Right atrium auricular region (tissue), 2 donors: ENCODE results near the gene HOXC5. TPM values are rescaled to one million over a fixed set of nuclear protein-coding genes. Genes with fewer than 3 reads are reported as not detected.
"Not testable (repeated sequence)": the region's sequence is repeated elsewhere in the genome, so short reads cannot be mapped to it uniquely, and the experiment has no call there.

Experiments
- DNase-seq: peaks from one replicate; pipeline ENCODE4 v3.0.0-alpha.2; 2019; ENCODE audit warnings: low spot score
- H3K27ac ChIP-seq, 2 donors: fragments of 200-600 bp; sonication (generic); 1 replicate in 1 of 2; 2 replicates in 1 of 2; pipeline ENCODE4 v1.5.1; 2016 to 2019
- H3K27me3 ChIP-seq, 2 donors: fragments of 200-600 bp; sonication (generic); one replicate each; pipeline versions ENCODE4 v1.5.1 to v1.6.0; 2017 to 2019
- H3K36me3 ChIP-seq: fragments of 200-600 bp; sonication (generic); one replicate; pipeline ENCODE4 v1.5.1; 2016
- H3K4me1 ChIP-seq, 2 donors: fragments of 200-600 bp; sonication (generic); one replicate each; pipeline versions ENCODE4 v1.5.1 to v1.6.0; 2017 to 2019
- H3K4me3 ChIP-seq, 2 donors: fragments of 200-600 bp; sonication (generic); 1 replicate in 1 of 2; 2 replicates in 1 of 2; pipeline ENCODE4 v1.5.1; 2017 to 2019; ENCODE audit warnings: mild to moderate bottlenecking in 1 of 2, moderate library complexity in 1 of 2
- H3K9me3 ChIP-seq, 2 donors: fragments of 200-600 bp; sonication (generic); one replicate each; pipeline ENCODE4 v1.5.1; 2019
- microRNA counts, 2 donors: library from miRNA; unstranded; fragments of <30 nt; microRNA quantifications; one replicate each; lab custom pipeline; 2016 to 2017
- microRNA-seq, 2 donors: library from miRNA; unstranded; fragments of <30 nt; microRNA quantifications; one replicate each; pipeline ENCODE4, GENCODE V29; 2016 to 2017; ENCODE audit warnings: borderline number of aligned reads in 2 of 2, borderline replicate concordance in 1 of 2
- total RNA-seq, 2 donors: library from RNA; depleted of rRNA; stranded (reverse); fragments of >200 nt; gene quantifications; one replicate each; pipeline ENCODE4 v1.1.0, GENCODE V29; 2016
- TF ChIP-seq, protein P1 (sequence below), 2 donors: fragments of 200-600 bp; sonication (generic); IDR thresholded peaks; one replicate each; pipeline ENCODE4 v1.5.1; 2019; ENCODE audit warnings: antibody characterized with exemption in 2 of 2

The HOXC5 gene
- total RNA-seq, 2 donors from 2014 or later, result 0.33 TPM; not detected in 1

DNA sequence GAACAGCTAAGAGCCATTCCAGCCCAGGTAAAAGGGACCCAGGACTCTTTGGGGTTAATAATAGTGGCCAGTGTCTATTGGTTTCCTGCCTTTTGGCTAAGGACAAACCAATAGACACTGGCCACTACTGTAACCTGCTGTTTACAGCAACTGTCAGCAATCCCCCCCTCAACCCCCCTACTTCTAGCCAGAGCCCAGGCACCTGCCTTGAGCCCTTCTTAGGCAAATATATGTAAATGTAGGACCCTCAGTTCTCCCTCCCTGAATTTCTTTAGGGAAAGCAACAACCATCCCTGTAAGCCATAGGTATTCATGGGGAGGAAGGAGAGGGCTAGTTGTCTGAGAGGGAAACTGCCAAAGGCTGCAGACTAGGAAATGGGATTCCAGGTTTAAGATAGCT lies 43.1 kb downstream of the HOXC5 start:
- H3K4me3 ChIP-seq, result no peak overlapping the region
- no peak for DNase-seq
- no peaks in the 10 kb centered on the region for H3K4me1 ChIP-seq
- TF ChIP-seq, protein P1, sequence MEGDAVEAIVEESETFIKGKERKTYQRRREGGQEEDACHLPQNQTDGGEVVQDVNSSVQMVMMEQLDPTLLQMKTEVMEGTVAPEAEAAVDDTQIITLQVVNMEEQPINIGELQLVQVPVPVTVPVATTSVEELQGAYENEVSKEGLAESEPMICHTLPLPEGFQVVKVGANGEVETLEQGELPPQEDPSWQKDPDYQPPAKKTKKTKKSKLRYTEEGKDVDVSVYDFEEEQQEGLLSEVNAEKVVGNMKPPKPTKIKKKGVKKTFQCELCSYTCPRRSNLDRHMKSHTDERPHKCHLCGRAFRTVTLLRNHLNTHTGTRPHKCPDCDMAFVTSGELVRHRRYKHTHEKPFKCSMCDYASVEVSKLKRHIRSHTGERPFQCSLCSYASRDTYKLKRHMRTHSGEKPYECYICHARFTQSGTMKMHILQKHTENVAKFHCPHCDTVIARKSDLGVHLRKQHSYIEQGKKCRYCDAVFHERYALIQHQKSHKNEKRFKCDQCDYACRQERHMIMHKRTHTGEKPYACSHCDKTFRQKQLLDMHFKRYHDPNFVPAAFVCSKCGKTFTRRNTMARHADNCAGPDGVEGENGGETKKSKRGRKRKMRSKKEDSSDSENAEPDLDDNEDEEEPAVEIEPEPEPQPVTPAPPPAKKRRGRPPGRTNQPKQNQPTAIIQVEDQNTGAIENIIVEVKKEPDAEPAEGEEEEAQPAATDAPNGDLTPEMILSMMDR (IDR thresholded peaks at IDR 0.05), result no peak
- H3K9me3 ChIP-seq, result no peaks in the 10 kb centered on the region
- no peaks in the 10 kb centered on the region for H3K27me3 ChIP-seq
- no peaks in the 10 kb centered on the region for H3K36me3 ChIP-seq
- no peak overlapping the region for H3K27ac ChIP-seq

DNA sequence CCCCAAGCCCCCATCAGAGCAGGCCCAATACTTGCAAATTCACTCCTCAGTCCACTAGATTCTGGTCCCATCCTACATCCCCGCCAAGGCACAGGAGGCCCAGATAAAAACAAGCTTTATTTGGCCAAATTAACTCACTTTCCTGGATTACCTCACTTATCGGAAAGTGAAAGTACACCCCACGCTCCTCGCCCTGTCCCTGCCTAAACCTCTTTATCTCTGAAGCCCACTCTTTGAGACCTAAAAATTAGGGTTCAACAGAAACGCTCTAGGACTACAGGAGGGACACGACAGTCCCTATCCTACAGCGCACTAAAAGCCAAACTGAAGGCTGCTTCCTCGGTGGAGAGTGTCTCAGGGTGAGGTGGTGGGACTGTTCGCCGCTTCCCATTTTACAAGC lies 45.0 kb downstream of the HOXC5 start:
- not testable (repeated sequence) for H3K4me1 ChIP-seq, H3K4me3 ChIP-seq, H3K27ac ChIP-seq, DNase-seq, H3K36me3 ChIP-seq, H3K9me3 ChIP-seq, H3K27me3 ChIP-seq

DNA sequence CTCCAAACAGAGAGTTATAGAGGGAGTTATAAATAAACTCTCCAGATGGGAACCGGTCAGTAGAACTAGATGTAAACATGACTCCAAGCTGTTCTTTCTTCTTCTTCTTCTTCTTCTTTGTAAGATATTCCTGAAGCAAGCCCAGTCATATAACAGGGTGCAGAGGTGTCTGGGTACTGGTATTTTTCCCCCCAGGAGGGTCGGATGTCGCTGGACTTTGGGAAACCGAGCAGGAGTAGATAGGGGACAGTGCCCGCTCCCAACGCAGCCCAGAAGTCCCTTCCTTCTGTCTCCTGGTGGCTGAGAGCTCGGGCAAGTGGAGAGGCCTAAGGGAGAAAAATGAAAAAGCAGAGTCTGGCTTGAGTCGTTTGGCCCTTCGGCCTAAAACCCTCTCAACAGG lies 46.3 kb downstream of the HOXC5 start:
- DNase-seq, result not testable (repeated sequence)

DNA sequence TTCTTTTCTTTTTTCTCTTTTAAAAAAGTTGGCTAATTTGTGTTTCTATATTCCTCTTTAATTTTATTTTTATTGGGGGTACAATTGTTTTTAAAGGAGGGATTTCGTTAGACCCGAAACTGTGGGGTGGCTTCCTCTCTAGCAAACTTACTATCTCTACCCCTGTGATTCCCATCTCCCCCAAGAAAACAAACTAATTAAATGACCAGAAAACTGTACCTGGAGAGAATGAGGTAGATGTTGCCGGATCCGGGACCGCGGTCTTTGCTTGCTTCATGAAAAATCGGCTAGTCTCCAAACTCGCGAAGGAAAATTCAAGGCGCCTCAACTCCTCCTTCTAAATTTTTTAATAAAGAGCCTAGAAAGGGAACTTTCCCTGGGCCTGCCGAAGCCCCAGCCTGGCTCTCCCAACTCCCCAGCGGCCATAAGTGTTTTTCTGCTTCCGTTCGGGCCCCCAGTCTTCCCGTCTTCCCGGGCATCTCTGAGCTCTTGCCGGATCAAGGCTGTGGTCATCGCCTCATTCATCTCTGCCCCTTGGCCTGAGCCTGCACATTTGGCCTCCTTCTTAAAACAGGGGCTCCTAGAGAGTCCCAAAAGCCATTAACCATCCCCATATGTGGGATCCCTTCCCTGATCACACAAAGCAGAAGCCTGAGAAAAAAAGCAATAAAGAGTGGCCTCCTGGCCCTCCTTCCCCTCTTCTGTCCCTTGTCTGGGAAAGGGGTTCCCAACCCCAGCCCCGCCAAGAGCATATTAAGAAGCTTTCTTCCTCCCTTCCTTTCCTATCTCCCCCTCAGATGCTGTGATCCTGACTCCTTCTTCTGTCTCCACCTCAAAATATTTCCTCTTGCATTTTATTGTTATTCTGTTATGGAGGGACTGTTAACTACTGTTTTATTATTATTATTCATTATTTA lies 47.4 kb downstream of the HOXC5 start:
- not testable (repeated sequence) for H3K4me1 ChIP-seq, H3K36me3 ChIP-seq, H3K9me3 ChIP-seq, DNase-seq, H3K27me3 ChIP-seq, H3K4me3 ChIP-seq, H3K27ac ChIP-seq

More for the DNA sequence above, 46.3 kb downstream of the HOXC5 start:
- not testable (repeated sequence) for H3K4me3 ChIP-seq, H3K27me3 ChIP-seq, H3K27ac ChIP-seq, H3K36me3 ChIP-seq, H3K9me3 ChIP-seq, H3K4me1 ChIP-seq

DNA sequence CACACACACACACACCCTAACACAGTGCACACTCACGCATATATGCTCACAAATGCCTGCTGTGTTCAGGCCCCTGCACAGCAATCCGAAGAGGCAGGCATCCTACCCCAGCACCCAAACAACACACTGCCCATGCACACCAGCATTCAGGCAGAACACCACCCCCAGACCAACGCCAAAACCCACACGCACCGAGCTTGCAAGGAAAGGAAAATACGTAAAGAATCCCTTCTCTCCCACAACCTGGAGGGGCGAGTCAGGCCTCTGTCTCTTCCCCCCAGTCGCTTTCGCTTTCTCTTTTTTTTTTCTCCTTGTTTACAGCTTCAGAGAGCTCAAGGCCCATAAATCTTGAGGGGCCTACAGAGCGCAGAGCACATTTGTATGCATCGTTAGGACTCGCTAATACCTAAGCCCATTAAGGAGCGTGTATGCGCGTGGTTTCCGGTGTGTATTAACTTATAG lies 48.2 kb downstream of the HOXC5 start:
- H3K27me3 ChIP-seq, DNase-seq, H3K4me3 ChIP-seq, H3K9me3 ChIP-seq, H3K36me3 ChIP-seq, H3K4me1 ChIP-seq, H3K27ac ChIP-seq: not testable (repeated sequence)

DNA sequence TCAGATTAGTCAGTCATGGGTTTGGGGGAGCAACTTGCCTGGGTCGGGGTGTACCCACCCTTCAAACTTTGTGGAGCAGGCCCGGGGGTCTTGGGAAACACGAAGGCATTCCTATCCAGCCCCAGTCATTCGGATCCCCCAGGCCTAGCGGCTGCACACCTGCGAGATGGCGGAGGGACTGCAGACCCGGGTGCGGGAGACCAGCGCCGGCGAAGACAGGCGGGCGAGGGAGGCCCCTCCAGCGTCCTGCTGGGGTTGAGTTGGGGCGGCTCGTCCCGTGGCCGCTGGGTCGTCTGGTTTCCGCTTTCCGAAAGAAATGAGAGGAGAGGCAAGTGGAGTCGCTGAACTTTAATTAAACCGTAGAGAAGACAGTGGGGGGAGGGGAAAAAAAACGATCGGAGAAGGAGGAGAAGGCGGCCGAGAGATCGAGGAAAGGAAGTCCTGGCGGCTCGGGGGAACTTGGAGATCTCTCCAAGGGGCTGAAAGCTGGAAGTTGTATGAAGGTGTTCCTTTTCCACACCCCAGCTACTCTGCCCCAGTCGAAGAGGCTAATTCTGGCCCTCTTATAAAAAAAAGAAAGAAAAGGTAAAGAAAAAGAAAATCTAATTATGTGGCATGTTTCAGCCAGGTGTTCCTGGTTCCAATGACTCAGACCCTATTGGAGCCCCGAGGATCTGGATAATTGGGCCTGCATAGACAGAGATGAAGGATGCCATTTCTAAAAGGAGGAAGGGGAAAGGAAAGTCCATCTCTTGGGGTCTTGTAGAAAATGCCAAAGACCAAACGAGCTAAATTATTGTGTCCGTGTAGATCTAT lies 48.9 kb downstream of the HOXC5 start:
- not testable (repeated sequence) for H3K27ac ChIP-seq, DNase-seq, H3K4me1 ChIP-seq, H3K9me3 ChIP-seq, H3K36me3 ChIP-seq, H3K27me3 ChIP-seq
- H3K4me3 ChIP-seq, result peak overlapping the region in 1 of 2 donors; percentile 11

- H3K4me1 ChIP-seq, result peaks cover 0 to 4% of the 10 kb centered on the region in 2 donors
- no peaks in the 10 kb centered on the region for H3K27me3 ChIP-seq
- peak overlapping the region in 1 of 2 donors; percentile 6 for H3K4me3 ChIP-seq
- no peaks in the 10 kb centered on the region for H3K36me3 ChIP-seq
- no peak overlapping the region for H3K27ac ChIP-seq
- no peaks in the 10 kb centered on the region for H3K9me3 ChIP-seq
- no peak for DNase-seq
- TF ChIP-seq, protein P1 (IDR thresholded peaks at IDR 0.05), result no peak
Observed at GRCh38 chr12:54082397-54082892, 49.6 kb downstream of the HOXC5 start.

MicroRNAs within 50 kb of the gene (microRNA counts, 767-probe panel; counts per million panel counts)
- microRNA hsa-miR-196a-5p (lab: Ali Mortazavi, UCI) (0 to 1,689 counts per million in 2 donors), microRNA hsa-miR-615-3p (lab: Ali Mortazavi, UCI) (0 to 31.0 counts per million in 2 donors), microRNA hsa-miR-615-5p (lab: Ali Mortazavi, UCI) (0 to 178 counts per million in 2 donors)

Small RNA genes lying within 50 kb of the gene (microRNA-seq; reads per million reads assigned to microRNA genes)
- gene MIR196A2, result 1.4 to 2.8 reads per million in 2 donors
- gene MIR615, result 1.4 to 16.3 reads per million in 2 donors

Other genes with a start within 250 kb of the HOXC5 start
- not detected for gene HOXC13, start 94.2 kb upstream of the HOXC5 start, total RNA-seq
- not detected for gene HOXC12, start 78.1 kb upstream of the HOXC5 start, total RNA-seq
- gene HOXC11, start 59.9 kb upstream of the HOXC5 start, total RNA-seq, result not detected
- gene HOTAIR, start 58.1 kb upstream of the HOXC5 start, total RNA-seq, result not detected
- gene HOXC10, start 47.9 kb upstream of the HOXC5 start, total RNA-seq, result not detected
- not detected for gene HOXC9, start 32.9 kb upstream of the HOXC5 start, total RNA-seq
- gene HOXC8, start 24.1 kb upstream of the HOXC5 start, total RNA-seq, result not detected
- gene HOXC6, start 4.6 kb upstream of the HOXC5 start, total RNA-seq, result not detected
- under 1 TPM in 1 of 2 donors, not detected in 1; 0.20 TPM for gene HOXC4, start 20.8 kb downstream of the HOXC5 start, total RNA-seq
- 10 to 100 TPM; 14.5 to 29.4 TPM for gene SMUG1, start 155.9 kb downstream of the HOXC5 start, total RNA-seq
- 10 to 100 TPM; 33.0 to 33.9 TPM for gene CBX5, start 247.1 kb downstream of the HOXC5 start, total RNA-seq
- 100 to 1,000 TPM; 237 to 404 TPM for gene HNRNPA1, start 247.7 kb downstream of the HOXC5 start, total RNA-seq